ENCODE results near the gene ABL1.

The ABL1 gene

DNA sequence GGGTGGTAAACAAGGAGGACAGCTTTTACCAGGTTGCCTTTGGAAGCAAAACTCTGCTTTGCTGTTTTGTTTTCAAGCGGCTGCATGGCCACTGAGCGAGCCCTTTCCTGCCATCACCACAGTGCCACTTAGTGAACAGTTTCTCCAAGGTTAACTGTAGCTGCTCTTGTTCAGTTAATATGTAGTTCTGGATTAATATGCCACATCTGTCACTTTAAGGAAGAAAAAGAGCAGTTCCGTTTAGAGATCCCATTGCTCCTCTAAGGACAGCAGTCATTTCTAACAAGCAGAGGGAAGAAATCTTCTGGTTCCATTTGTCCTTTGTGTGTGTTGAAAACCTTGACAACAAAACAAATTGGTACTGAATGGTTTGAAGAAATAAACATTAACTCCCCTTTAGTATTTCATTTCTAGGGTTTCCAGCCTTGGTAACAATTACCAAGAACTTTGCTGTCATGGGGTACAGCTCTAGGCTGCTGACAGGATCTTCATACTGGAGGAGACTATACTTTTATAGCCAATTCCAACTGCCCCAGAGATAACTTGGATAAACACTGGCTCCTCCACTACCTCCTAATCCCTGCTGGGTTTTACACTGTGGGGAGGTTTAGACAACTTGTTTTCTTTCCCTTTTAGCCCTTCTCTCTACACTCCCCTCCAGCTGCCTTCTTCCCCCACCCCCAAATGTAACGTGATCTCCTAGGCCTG is 10.3 kb upstream of the ABL1 start:
- no peaks in the 10 kb centered on the region for H3K36me3 ChIP-seq
- no peaks in the 10 kb centered on the region for H3K27me3 ChIP-seq
- DNase-seq: no peak
- TF ChIP-seq, protein P1, sequence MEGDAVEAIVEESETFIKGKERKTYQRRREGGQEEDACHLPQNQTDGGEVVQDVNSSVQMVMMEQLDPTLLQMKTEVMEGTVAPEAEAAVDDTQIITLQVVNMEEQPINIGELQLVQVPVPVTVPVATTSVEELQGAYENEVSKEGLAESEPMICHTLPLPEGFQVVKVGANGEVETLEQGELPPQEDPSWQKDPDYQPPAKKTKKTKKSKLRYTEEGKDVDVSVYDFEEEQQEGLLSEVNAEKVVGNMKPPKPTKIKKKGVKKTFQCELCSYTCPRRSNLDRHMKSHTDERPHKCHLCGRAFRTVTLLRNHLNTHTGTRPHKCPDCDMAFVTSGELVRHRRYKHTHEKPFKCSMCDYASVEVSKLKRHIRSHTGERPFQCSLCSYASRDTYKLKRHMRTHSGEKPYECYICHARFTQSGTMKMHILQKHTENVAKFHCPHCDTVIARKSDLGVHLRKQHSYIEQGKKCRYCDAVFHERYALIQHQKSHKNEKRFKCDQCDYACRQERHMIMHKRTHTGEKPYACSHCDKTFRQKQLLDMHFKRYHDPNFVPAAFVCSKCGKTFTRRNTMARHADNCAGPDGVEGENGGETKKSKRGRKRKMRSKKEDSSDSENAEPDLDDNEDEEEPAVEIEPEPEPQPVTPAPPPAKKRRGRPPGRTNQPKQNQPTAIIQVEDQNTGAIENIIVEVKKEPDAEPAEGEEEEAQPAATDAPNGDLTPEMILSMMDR (IDR thresholded peaks at IDR 0.05; ENCODE audit: low read depth, low read length): no peak
- H3K9me3 ChIP-seq: no peaks in the 10 kb centered on the region; the same call in 1 of the 2 replicates
- H3K4me3 ChIP-seq (ENCODE audit: low read depth, low read length): no peak overlapping the region
- peaks cover 9% of the 10 kb centered on the region for H3K4me1 ChIP-seq

DNA sequence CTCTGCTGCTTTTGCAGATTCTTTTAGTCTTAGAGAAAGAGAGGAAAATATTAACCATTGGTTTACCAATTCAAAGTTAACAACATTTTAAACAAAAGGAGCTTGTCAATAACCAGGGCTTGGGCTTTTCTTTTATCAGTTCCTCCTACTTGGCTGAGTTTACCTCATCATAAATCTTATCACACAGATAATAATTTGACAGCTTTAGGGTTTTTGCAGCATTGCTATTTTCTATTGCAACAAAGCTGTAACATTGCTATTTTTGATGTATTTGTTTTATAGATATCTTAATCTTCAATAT is 9.8 kb upstream of the ABL1 start:
- no peaks in the 10 kb centered on the region for H3K27me3 ChIP-seq
- no peaks in the 10 kb centered on the region; the same call in 1 of the 2 replicates for H3K9me3 ChIP-seq
- H3K36me3 ChIP-seq: no peaks in the 10 kb centered on the region
- peaks cover 9% of the 10 kb centered on the region for H3K4me1 ChIP-seq
- DNase-seq: no peak
- no peak overlapping the region for H3K4me3 ChIP-seq (ENCODE audit: low read depth, low read length)
- TF ChIP-seq, protein P1 (IDR thresholded peaks at IDR 0.05; ENCODE audit: low read depth, low read length): no peak

DNA sequence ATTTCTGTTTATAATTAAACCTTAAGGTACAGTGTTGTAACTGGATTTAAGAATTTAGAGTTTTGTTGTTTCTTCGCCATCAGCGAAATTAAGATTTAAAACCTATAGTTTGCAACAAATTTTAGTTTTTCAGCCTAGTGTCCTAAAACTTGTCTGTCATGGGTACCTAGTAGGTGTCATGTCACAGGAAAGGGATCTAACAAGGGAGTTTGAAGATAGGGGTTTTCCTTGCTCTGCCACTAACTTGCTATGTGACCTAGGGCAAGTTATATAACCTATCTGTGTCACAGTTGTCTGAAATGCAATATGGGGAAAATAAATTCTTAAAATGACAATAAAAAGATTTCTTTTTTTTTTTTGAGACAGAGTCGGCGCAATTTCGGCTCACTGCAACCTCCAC is 9.2 kb upstream of the ABL1 start:
- no peak for DNase-seq
- TF ChIP-seq, protein P1 (IDR thresholded peaks at IDR 0.05; ENCODE audit: low read depth, low read length): no peak

DNA sequence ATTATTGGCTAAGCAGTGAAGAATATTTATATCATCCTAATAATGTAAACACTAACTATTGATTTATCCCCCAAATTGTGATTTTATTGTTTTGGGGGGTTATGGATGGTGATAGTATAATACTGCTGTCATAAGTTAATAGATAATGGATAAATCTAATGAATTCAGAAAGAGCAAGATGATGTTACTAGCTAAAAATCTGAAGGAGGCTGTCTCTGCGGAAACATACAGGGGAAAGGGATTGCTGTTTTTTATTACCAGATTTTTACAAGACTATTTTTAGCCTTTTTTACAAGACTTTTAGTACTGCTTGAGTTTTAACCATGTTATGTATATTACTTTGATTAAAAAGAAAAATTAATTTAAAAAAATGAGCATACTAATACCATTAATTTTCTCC is 5.3 kb upstream of the ABL1 start:
- no peak overlapping the region for H3K4me3 ChIP-seq (ENCODE audit: low read depth, low read length)
- no peaks in the 10 kb centered on the region for H3K36me3 ChIP-seq
- peaks cover 24% of the 10 kb centered on the region for H3K4me1 ChIP-seq
- TF ChIP-seq, protein P1 (IDR thresholded peaks at IDR 0.05; ENCODE audit: low read depth, low read length): no peak
- no peak for DNase-seq
- H3K9me3 ChIP-seq: no peaks in the 10 kb centered on the region; the same call in 1 of the 2 replicates
- H3K27me3 ChIP-seq: no peaks in the 10 kb centered on the region

More for the DNA sequence above, 9.2 kb upstream of the ABL1 start:
- Histone ChIP-seq H3K4me3 (ENCODE audit: low read depth, low read length) (no peak overlapping the region), H3K4me1 (peaks cover 9% of the 10 kb centered on the region), H3K36me3 (no peaks in the 10 kb centered on the region), H3K9me3 (no peaks in the 10 kb centered on the region; the same call in 1 of the 2 replicates), H3K27me3 (no peaks in the 10 kb centered on the region)

DNA sequence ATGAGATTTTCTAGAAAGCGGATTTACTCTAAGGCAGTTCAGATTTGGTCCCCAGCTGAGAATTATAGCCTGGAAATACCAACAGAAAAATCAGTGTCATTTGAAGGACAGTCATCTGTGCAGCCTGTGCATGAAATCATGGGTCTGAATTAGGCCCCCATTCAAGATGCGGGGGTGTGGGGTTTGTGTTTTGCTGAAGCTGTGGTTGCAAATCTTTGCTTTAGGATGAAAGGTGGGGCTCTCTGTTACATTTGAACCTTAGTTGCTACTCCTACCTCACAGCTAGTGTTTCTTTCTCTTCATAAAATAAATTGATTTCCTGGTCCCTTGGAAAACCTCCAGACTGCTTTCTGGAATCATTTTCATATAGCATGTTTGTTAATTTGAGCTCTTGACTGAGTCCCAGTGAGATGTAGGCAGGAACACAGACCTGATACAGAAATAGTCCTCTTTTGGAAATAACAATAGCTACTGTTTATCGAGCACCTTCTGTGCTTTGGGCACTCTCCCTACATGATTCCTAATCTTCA is 4.8 kb upstream of the ABL1 start:
- Histone ChIP-seq H3K36me3 (no peaks in the 10 kb centered on the region), H3K4me3 (ENCODE audit: low read depth, low read length) (no peak overlapping the region), H3K27me3 (no peaks in the 10 kb centered on the region), H3K4me1 (peaks cover 21% of the 10 kb centered on the region), H3K9me3 (no peaks in the 10 kb centered on the region; the same call in 1 of the 2 replicates)
- TF ChIP-seq, protein P1 (IDR thresholded peaks at IDR 0.05; ENCODE audit: low read depth, low read length): no peak
- DNase-seq: no peak

DNA sequence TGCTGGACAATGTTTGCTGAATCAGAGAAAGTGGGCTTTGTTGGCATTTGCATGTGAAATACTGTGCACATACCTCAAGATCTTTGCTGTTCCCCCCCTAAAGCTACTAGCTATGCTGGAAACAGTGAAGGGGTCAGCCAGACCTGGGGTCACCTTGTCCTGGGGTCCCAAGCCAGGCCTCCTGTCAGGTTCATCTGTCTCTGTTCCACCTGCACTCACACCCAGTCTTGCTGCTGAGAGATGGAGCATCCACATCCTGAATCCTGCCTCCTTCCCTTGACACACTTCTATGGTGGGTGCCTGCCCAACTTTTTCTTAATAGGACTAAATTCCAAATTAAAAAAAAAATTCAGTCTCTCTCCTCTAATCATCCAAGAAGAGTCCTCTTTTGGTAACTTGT is 4.0 kb upstream of the ABL1 start:
- TF ChIP-seq, protein P1 (IDR thresholded peaks at IDR 0.05; ENCODE audit: low read depth, low read length): no peak
- Histone ChIP-seq H3K4me3 (ENCODE audit: low read depth, low read length) (no peak overlapping the region), H3K9me3 (no peaks in the 10 kb centered on the region; the same call in 1 of the 2 replicates), H3K36me3 (no peaks in the 10 kb centered on the region), H3K4me1 (peaks cover 15% of the 10 kb centered on the region), H3K27me3 (no peaks in the 10 kb centered on the region)
- no peak for DNase-seq

All from BE2C (cell line).